Stimulated activated naive CD8-positive, alpha-beta T cell treated with anti-CD3 and anti-CD28 coated beads, Interleukin-15, Interleukin-2, amounts not matched to agents 100 ng/mL and 50 ng/mL, for 24 hours (primary cell): Measurements from ENCODE around the gene DONSON.
"Not testable (repeated sequence)": the region's sequence is repeated elsewhere in the genome, so short reads cannot be mapped to it uniquely, and the experiment has no call there.

Source experiments
- H3K27ac Mint-ChIP-seq: one replicate; pipeline ENCODE4 v1.8.0; 2021; ENCODE audit warnings: mild to moderate bottlenecking, mixed read lengths
- H3K27me3 Mint-ChIP-seq: one replicate; pipeline ENCODE4 v1.8.0; 2021; ENCODE audit warnings: mixed read lengths
- H3K36me3 Mint-ChIP-seq: one replicate; pipeline ENCODE4 v1.8.0; 2021; ENCODE audit warnings: low read depth, mixed read lengths
- H3K4me1 Mint-ChIP-seq: one replicate; pipeline ENCODE4 v1.8.0; 2021; ENCODE audit warnings: low read depth, mixed read lengths
- H3K4me3 Mint-ChIP-seq: one replicate; pipeline ENCODE4 v1.8.0; 2021; ENCODE audit warnings: mild to moderate bottlenecking, mixed read lengths
- H3K9me3 Mint-ChIP-seq: one replicate; pipeline ENCODE4 v1.8.0; 2021; ENCODE audit warnings: mixed read lengths

DONSON gene, protein sequence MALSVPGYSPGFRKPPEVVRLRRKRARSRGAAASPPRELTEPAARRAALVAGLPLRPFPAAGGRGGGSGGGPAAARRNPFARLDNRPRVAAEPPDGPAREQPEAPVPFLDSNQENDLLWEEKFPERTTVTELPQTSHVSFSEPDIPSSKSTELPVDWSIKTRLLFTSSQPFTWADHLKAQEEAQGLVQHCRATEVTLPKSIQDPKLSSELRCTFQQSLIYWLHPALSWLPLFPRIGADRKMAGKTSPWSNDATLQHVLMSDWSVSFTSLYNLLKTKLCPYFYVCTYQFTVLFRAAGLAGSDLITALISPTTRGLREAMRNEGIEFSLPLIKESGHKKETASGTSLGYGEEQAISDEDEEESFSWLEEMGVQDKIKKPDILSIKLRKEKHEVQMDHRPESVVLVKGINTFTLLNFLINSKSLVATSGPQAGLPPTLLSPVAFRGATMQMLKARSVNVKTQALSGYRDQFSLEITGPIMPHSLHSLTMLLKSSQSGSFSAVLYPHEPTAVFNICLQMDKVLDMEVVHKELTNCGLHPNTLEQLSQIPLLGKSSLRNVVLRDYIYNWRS

DNA sequence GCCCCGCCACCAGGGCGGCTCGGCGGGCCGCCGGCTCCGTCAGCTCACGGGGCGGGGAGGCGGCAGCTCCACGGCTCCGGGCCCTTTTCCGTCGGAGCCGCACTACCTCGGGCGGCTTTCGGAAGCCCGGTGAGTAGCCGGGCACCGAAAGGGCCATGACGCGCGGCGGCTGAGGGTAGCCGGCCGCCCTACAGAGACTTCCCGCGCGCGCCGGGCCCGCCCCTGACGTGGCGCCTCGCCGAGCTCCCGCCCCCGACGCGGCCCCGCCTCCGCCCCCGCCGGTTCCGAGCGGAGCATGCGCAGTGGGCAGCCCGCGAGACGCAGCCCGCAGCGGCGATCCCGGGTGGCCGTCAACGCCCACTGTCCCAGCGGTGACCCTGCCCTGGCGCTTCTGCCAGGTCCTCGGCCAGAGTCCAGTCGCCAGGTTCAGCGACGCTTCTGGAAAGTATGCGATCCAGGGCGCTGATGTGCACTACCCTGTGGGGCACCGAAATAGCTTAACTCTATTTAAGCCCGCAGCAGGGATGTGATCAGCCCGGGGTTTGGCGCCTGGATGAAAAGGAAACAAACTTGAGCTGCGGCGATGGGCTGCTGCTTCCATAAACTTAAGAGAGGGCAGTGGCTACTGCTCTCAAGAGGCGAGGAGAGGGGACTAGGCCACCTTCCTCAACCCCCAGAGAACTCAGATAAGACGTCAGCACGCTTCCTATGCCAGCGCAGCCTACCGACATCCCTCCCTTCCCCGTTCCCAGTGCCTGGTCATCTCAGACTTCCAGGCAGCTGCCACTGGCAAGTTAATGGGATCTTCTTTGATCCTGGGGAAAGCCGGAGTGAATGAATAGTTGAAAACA lies at the start of gene DONSON:
DONSON (minus strand) TSS at position 200 of the 851 bp plus-strand sequence; CDS start at position 157, 43 bp downstream.
- Mint-ChIP-seq H3K4me1 (peaks cover 26% of the 10 kb centered on the region), H3K27ac (peak within 1 kb of the TSS; percentile 84), H3K9me3 (no peaks in the 10 kb centered on the region), H3K36me3 (peaks cover 26% of the 10 kb centered on the region), H3K27me3 (no peaks in the 10 kb centered on the region), H3K4me3 (peak within 1 kb of the TSS; percentile 91)

DNA sequence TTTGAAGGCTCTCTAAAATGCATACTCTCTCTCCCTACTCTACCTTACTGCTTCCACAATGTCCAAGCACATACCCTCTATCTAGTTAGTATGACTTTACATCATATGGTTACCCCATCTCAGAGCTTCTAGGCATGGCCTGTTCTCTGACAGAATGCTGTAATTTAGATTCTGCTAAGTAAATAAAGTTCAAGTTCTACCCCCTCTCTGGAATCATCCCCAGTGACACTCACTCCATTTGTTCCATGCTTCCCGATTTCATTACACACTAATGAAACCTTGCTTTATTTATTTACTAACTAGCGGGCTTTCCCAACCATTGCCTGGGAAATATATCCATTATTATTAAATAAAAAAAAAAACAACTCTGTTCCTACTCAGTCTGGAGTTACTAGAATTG lies 45.8 kb upstream of the DONSON start:
- H3K4me3 Mint-ChIP-seq = no peak overlapping the region
- no peak overlapping the region for H3K27ac Mint-ChIP-seq
- peaks cover 7% of the 10 kb centered on the region for H3K4me1 Mint-ChIP-seq
- H3K36me3 Mint-ChIP-seq = peaks cover 28% of the 10 kb centered on the region
- no peaks in the 10 kb centered on the region for H3K27me3 Mint-ChIP-seq
- H3K9me3 Mint-ChIP-seq = no peaks in the 10 kb centered on the region

DNA sequence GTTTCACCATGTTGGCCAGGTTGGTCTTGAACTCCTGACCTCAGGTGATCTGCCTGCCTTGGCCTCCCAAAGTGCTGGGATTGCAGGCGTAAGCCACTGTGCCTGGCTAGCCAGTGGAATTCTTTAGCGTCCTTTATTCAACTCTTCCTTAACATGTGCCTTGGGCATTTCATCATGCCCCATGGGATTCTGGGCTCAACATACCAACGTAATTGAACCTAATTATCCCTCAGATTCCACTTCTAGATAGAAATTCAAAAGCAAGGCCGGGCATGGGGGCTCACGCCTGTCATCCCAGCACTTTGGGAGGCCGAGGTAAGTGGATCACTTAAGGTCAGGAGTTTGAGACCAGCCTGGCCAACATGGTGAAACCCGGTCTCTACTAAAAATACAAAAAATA lies 37.7 kb upstream of the DONSON start:
- not testable (repeated sequence) for H3K4me1 Mint-ChIP-seq, H3K4me3 Mint-ChIP-seq, H3K9me3 Mint-ChIP-seq, H3K27ac Mint-ChIP-seq, H3K27me3 Mint-ChIP-seq
- H3K36me3 Mint-ChIP-seq = peaks cover 22% of the 10 kb centered on the region

- H3K4me3 Mint-ChIP-seq = no peak overlapping the region
- H3K27me3 Mint-ChIP-seq = no peaks in the 10 kb centered on the region
- H3K36me3 Mint-ChIP-seq = peaks cover 12% of the 10 kb centered on the region
- H3K4me1 Mint-ChIP-seq = no peaks in the 10 kb centered on the region
- H3K27ac Mint-ChIP-seq = no peak overlapping the region
- H3K9me3 Mint-ChIP-seq = no peaks in the 10 kb centered on the region
These were observed 33.8 kb upstream of the DONSON start for GRCh38 chr21:33622253-33622652.

GRCh38 chr21:33619726-33620125 lies 31.2 kb upstream of the DONSON start:
- no peaks in the 10 kb centered on the region for H3K9me3 Mint-ChIP-seq

DNA sequence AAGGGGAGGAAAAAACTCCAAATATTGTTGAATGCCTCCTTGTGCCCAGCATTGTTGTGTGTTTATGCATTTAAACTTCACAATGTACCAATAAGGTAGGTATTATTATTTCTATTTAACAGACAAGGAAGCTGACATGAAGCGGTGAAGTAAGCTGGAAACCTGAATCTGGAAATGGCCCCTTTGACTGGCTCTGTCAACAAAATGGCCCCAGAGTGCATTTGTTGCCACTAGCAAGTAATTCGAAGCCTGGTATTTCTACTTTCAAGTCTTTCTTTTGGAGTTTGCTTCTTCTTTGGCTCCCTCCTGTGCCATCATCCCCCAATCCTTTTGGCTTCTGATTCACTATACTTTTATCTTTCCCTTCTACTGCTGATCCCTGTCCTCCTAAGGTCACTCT lies 29.9 kb upstream of the DONSON start:
- no peaks in the 10 kb centered on the region for H3K27me3 Mint-ChIP-seq
- no peak overlapping the region for H3K27ac Mint-ChIP-seq
- H3K36me3 Mint-ChIP-seq = peaks cover 14% of the 10 kb centered on the region
- H3K4me1 Mint-ChIP-seq = no peaks in the 10 kb centered on the region
- H3K9me3 Mint-ChIP-seq = no peaks in the 10 kb centered on the region
- H3K4me3 Mint-ChIP-seq = no peak overlapping the region

More at GRCh38 chr21:33619726-33620125, 31.2 kb upstream of the DONSON start:
- peaks cover 14% of the 10 kb centered on the region for H3K36me3 Mint-ChIP-seq
- no peak overlapping the region for H3K4me3 Mint-ChIP-seq
- no peaks in the 10 kb centered on the region for H3K27me3 Mint-ChIP-seq
- no peak overlapping the region for H3K27ac Mint-ChIP-seq
- H3K4me1 Mint-ChIP-seq = no peaks in the 10 kb centered on the region

GRCh38 chr21:33617565-33617964 lies 29.1 kb upstream of the DONSON start:
- H3K36me3 Mint-ChIP-seq = peaks cover 20% of the 10 kb centered on the region
- not testable (repeated sequence) for H3K4me1 Mint-ChIP-seq

DNA sequence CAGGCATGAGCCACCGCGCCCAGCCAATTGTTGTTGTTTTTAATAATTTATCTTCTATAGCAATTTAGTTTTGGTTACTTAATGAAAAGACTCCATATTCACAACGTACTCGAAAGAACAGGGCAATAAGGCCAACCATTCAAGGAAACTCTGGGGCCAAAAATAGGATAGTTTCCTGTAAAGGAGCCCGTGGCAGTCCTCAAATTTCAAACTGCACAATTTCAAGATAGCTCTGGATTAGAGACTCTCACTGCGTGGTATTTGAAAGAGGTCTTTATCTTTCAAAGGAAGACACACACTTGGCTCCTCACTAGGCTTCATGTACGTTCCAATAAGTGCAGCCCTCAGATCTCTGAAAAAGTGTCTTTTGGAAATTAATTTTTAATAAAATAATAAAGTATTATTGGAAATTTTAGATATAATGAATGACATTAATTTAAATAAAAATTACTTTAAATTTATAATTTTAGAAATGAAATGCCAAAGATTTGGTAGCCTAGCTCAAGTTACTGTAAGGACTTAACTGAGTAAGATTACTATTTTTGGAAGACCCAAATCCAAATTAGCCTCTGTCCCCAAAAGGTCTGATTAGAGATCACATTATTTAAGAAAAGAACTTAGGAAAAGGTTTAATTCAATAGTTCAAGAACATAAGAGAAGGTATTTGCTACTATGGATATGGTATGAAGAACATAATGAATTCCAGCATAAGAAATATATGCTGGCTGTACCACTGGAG lies 22.7 kb upstream of the DONSON start:
- Mint-ChIP-seq H3K4me1 (no peaks in the 10 kb centered on the region), H3K9me3 (no peaks in the 10 kb centered on the region), H3K27ac (no peak overlapping the region), H3K36me3 (peaks cover 18% of the 10 kb centered on the region), H3K27me3 (no peaks in the 10 kb centered on the region), H3K4me3 (no peak overlapping the region)

More at GRCh38 chr21:33617565-33617964, 29.1 kb upstream of the DONSON start:
- H3K27me3 Mint-ChIP-seq, H3K9me3 Mint-ChIP-seq, H3K4me3 Mint-ChIP-seq: not testable (repeated sequence)
- H3K27ac Mint-ChIP-seq = peak overlapping the region; percentile 18

- Mint-ChIP-seq H3K27me3 (no peaks in the 10 kb centered on the region), H3K4me1 (no peaks in the 10 kb centered on the region), H3K36me3 (peaks cover 14% of the 10 kb centered on the region), H3K27ac (no peak overlapping the region), H3K4me3 (no peak overlapping the region), H3K9me3 (no peaks in the 10 kb centered on the region)
These were observed 20.1 kb upstream of the DONSON start for GRCh38 chr21:33608559-33608958.

GRCh38 chr21:33598051-33598450 lies 9.6 kb upstream of the DONSON start:
- Mint-ChIP-seq H3K9me3 (no peaks in the 10 kb centered on the region), H3K27me3 (no peaks in the 10 kb centered on the region), H3K27ac (no peak overlapping the region), H3K4me3 (no peak overlapping the region), H3K4me1 (no peaks in the 10 kb centered on the region), H3K36me3 (peaks cover 34% of the 10 kb centered on the region)

DNA sequence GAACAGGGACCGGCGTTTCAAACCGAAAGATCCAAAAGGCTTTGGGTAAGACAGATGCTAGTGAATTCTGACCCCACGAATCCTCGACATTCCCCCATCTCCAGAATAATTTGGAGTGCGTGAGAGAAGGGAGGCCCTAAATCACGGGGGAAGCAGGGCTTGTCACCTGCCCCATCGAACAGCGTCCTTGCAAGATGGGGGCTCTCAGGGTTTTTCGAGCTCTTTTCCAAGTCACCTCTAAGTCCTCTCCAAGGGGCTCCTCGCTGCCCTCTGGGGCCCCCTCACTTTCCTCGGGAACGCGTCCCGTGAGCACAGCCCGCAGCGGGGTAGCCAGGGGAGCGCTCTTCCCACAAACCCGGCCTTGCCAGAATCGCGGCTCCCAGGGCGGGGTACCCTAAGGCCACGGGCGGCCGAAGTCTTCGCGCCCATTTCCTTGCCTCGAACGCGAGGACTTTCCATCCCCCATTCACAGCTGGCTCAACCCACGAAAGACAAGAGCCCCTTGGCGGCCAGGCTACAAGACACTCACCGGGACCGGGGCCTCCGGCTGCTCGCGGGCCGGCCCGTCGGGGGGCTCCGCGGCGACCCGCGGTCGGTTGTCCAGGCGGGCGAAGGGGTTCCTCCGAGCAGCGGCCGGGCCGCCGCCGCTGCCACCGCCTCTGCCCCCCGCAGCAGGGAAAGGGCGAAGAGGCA lies 546 bp downstream of the DONSON start:
- Mint-ChIP-seq H3K9me3 (no peaks in the 10 kb centered on the region), H3K4me3 (peak overlapping the region; percentile 91), H3K36me3 (peaks cover 23% of the 10 kb centered on the region), H3K4me1 (peaks cover 26% of the 10 kb centered on the region), H3K27me3 (no peaks in the 10 kb centered on the region), H3K27ac (peak overlapping the region; percentile 80)

DNA sequence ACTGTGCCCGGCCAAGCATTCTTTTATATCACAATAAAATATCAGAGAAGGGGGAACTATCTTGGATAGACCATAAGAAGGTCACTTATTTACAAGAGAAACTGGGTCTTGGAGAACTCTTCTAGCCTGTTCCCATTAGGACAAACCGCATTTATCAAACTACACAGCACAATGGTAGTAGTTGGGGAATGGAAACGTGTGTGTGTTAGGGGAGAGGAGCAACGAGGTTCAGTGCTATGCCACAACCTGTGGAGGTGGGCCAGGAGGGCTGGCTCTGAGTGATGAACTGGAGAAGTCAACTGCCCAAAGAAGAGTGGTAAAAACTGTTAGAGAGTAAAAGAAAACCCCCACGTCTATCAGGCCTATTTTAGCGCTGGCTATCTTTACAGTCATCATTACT lies 1.6 kb downstream of the DONSON start:
- Mint-ChIP-seq H3K4me1 (peaks cover 26% of the 10 kb centered on the region), H3K27ac (no peak overlapping the region), H3K4me3 (peak overlapping the region; percentile 72), H3K9me3 (no peaks in the 10 kb centered on the region), H3K36me3 (peaks cover 30% of the 10 kb centered on the region), H3K27me3 (no peaks in the 10 kb centered on the region)

DNA sequence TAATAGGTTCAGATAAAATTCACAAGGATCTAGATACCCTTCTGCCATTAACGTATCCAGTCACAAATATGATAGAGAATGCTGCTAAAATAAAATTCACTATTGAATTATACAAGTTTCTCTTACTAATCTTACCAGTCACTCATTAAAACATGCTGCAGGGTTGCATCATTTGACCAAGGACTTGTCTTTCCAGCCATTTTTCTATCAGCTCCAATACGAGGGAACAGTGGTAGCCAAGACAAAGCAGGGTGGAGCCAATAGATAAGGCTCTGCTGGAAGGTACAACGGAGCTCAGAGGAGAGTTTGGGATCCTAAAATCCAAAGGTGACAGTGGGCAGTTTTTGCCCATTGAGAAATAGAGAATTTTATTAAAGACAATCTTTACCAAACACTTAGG lies 4.0 kb downstream of the DONSON start:
- peaks cover 40% of the 10 kb centered on the region for H3K36me3 Mint-ChIP-seq
- H3K9me3 Mint-ChIP-seq = no peaks in the 10 kb centered on the region
- peaks cover 27% of the 10 kb centered on the region for H3K4me1 Mint-ChIP-seq
- no peaks in the 10 kb centered on the region for H3K27me3 Mint-ChIP-seq
- H3K27ac Mint-ChIP-seq = no peak overlapping the region
- H3K4me3 Mint-ChIP-seq = no peak overlapping the region

GRCh38 chr21:33578959-33579542 lies 9.4 kb downstream of the DONSON start:
- Mint-ChIP-seq H3K4me1 (peaks cover 7% of the 10 kb centered on the region), H3K27me3 (no peaks in the 10 kb centered on the region), H3K27ac (peak overlapping the region; percentile 72), H3K36me3 (peaks cover 57% of the 10 kb centered on the region), H3K9me3 (no peaks in the 10 kb centered on the region), H3K4me3 (no peak overlapping the region)
